Peyer's patch (tissue), 4 donors: ENCODE results near the gene ARHGAP35. TPM values are rescaled to one million over a fixed set of nuclear protein-coding genes. Genes with fewer than 3 reads are reported as not detected.
A peak's percentile ranks its signal among the peaks of the same experiment; 100 is the strongest.

Experiments used
- DNase-seq, 3 donors: peaks; one replicate each; pipeline ENCODE4 v3.0.0-alpha.2; 2017 to 2019
- H3K27ac ChIP-seq, 4 donors: fragments of 200-600 bp; sonication (generic); one replicate each; pipeline ENCODE4 v1.5.1; 2016 to 2019
- H3K27me3 ChIP-seq, 2 donors: fragments of 200-600 bp; sonication (generic); one replicate each; pipeline ENCODE4 v1.5.1; 2019
- H3K36me3 ChIP-seq, 3 donors: fragments of 200-600 bp; sonication (generic); one replicate each; pipeline ENCODE4 v1.5.1; 2016 to 2019
- H3K4me1 ChIP-seq, 4 donors: fragments of 200-600 bp; sonication (generic); one replicate each; pipeline ENCODE4 v1.5.1; 2016 to 2019
- H3K4me3 ChIP-seq, 4 donors: fragments of 200-600 bp; sonication (generic); 1 replicate in 3 of 4; 2 replicates in 1 of 4; pipeline ENCODE4 v1.5.1; 2016 to 2019; ENCODE audit warnings: mild to moderate bottlenecking in 1 of 4
- H3K9me3 ChIP-seq, 4 donors: fragments of 200-600 bp; sonication (generic); one replicate each; pipeline ENCODE4 v1.5.1; 2016 to 2019; ENCODE audit warnings: mild to moderate bottlenecking in 1 of 4
- POLR2A ChIP-seq, 2 donors: fragments of 450-650 bp; IDR thresholded peaks; one replicate each; pipeline ENCODE4 v1.5.1; 2017; ENCODE audit warnings: antibody characterized with exemption in 2 of 2, mild to moderate bottlenecking in 2 of 2, moderate library complexity in 2 of 2
- total RNA-seq, 4 donors: library from RNA; depleted of rRNA; stranded (reverse); fragments of >200 nt; gene quantifications; one replicate each; pipeline ENCODE4 v1.1.0, GENCODE V29; 2016
- TF ChIP-seq, protein P1 (sequence below), 6 experiments: fragments of 450-650 bp in 4 of 6; fragments of 200-600 bp in 2 of 6; sonication (generic) in 1 of 6; IDR thresholded peaks; one replicate each; pipeline ENCODE4 v1.5.1; 2017 to 2019; ENCODE audit warnings: antibody characterized with exemption in 6 of 6, mild to moderate bottlenecking in 3 of 6, moderate library complexity in 1 of 6

Gene ARHGAP35
- total RNA-seq, 4 donors from 2014 or later: 41.3 to 100 (median 85.4) TPM

DNA sequence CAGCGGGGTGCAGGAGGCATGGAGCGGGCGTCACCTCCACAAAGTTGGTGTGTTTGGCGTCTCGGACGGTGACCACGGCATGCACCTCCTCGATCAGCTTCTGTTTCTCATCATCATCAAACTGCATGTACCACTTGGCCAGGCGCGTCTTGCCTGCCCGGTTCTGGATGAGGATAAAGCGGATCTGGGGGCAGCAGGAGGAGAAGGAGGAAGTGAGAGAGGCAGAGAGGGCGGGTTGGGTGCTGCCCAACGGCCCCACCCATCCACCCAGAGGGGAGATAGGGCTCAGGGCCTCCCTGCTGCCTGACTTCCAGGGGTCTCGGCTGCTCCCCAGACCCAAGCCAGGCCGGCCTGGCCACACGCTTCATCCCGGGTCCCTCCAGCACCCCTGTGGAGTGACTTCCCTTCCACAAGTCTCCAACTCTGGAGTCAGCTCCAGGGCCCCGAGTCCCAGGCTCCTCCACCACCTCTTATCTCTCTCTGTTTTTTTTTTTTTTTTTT, 14.8 kb upstream of the ARHGAP35 start:
- peaks cover 4 to 15% (median 8%) of the 10 kb centered on the region in 4 donors for H3K4me1 ChIP-seq
- H3K27ac ChIP-seq: no peak overlapping the region
- peaks cover 0 to 38% (median 0%) of the 10 kb centered on the region in 3 donors for H3K36me3 ChIP-seq
- no peak overlapping the region for H3K4me3 ChIP-seq
- no peaks in the 10 kb centered on the region for H3K9me3 ChIP-seq
- no peaks in the 10 kb centered on the region for H3K27me3 ChIP-seq
- DNase-seq: peak in 2 of 3 donors; percentile 29 to 41
- TF ChIP-seq POLR2A (IDR thresholded peaks at IDR 0.05): no peak
- TF ChIP-seq, protein P1, sequence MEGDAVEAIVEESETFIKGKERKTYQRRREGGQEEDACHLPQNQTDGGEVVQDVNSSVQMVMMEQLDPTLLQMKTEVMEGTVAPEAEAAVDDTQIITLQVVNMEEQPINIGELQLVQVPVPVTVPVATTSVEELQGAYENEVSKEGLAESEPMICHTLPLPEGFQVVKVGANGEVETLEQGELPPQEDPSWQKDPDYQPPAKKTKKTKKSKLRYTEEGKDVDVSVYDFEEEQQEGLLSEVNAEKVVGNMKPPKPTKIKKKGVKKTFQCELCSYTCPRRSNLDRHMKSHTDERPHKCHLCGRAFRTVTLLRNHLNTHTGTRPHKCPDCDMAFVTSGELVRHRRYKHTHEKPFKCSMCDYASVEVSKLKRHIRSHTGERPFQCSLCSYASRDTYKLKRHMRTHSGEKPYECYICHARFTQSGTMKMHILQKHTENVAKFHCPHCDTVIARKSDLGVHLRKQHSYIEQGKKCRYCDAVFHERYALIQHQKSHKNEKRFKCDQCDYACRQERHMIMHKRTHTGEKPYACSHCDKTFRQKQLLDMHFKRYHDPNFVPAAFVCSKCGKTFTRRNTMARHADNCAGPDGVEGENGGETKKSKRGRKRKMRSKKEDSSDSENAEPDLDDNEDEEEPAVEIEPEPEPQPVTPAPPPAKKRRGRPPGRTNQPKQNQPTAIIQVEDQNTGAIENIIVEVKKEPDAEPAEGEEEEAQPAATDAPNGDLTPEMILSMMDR (IDR thresholded peaks at IDR 0.05): no peak

DNA sequence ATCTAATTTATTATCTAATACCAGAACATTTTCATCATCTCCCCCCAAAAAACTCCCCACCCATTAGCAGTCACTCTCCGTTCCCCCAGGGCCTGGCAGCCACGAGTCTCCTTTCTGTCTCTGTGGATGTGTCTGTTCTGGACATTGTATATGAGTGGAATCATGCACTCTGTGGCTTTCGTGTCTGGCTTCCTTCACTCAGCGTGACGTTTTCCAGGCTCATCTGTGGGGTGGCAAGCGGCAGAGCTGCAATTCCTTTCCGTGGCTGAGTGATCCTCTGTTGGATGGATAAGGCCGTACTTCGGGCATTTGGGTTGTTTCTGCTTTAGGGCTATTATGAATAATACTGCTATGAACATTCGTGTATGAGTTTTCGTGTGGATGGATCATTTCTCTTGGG, 13.3 kb upstream of the ARHGAP35 start:
- peaks cover 4 to 10% (median 7%) of the 10 kb centered on the region in 4 donors for H3K4me1 ChIP-seq
- H3K4me3 ChIP-seq: no peak overlapping the region
- no peaks in the 10 kb centered on the region for H3K9me3 ChIP-seq
- H3K36me3 ChIP-seq: peaks cover 0 to 32% (median 0%) of the 10 kb centered on the region in 3 donors
- TF ChIP-seq, protein P1 (IDR thresholded peaks at IDR 0.05): no peak
- TF ChIP-seq POLR2A (IDR thresholded peaks at IDR 0.05): no peak
- peak in 1 of 3 donors; percentile 18 for DNase-seq
- no peaks in the 10 kb centered on the region for H3K27me3 ChIP-seq
- H3K27ac ChIP-seq: no peak overlapping the region

DNA sequence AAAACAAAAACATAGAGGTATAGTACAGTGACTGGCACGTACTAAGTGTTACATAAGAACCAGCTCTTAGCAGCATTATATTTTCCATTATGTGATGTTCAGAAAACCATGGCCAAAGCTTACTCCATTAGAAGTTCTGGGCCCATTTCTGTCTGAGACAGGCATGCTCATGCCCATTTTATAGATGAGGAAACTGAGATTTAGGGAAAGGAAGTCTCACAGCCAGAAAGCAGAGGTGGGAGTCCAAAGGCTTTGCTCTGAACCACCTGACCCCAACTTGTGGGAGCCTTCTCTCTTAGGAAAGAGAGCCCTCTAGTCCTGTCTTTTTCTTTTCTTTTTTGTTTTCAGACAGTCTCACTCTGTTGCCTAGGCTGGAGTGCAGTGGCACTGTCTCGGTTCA, 12.4 kb upstream of the ARHGAP35 start:
- DNase-seq: no peak

DNA sequence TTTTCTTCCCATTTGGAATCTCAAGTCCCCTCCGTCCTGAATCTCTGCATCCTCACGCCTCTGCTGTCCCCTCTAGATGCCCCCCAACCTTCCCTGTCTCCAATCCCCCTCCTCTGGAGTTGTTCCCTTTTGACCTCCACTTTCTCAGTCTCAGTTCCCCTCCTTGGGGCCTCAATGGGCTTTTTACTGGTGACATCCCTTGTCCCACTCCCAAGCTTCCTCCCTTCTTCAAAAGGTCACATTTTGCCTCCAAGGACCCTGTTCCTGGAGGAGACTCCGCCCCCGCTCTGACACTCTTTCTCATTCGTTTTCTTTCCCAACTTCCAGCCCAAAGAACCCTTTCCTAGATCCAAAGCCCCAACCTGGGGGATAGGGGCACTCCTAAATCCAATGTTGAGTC, 11.2 kb upstream of the ARHGAP35 start:
- peak in 1 of 3 donors; percentile 45 for DNase-seq
- TF ChIP-seq, protein P1 (IDR thresholded peaks at IDR 0.05): no peak
- no peak for TF ChIP-seq POLR2A (IDR thresholded peaks at IDR 0.05)
- Histone ChIP-seq H3K27me3 (no peaks in the 10 kb centered on the region), H3K9me3 (no peaks in the 10 kb centered on the region), H3K36me3 (peaks cover 0 to 12% (median 0%) of the 10 kb centered on the region in 3 donors), H3K4me3 (peak overlapping the region; percentile 65 to 93 (median 86)), H3K27ac (peak overlapping the region; percentile 77 to 90 (median 86)), H3K4me1 (peaks cover 4 to 10% (median 7%) of the 10 kb centered on the region in 4 donors)

More for the DNA sequence above, 12.4 kb upstream of the ARHGAP35 start:
- H3K4me3 ChIP-seq: no peak overlapping the region
- H3K27ac ChIP-seq: peak overlapping the region in 1 of 4 donors; percentile 90
- peaks cover 4 to 10% (median 7%) of the 10 kb centered on the region in 4 donors for H3K4me1 ChIP-seq
- peaks cover 0 to 24% (median 0%) of the 10 kb centered on the region in 3 donors for H3K36me3 ChIP-seq
- TF ChIP-seq POLR2A (IDR thresholded peaks at IDR 0.05): no peak
- TF ChIP-seq, protein P1 (IDR thresholded peaks at IDR 0.05): no peak
- H3K9me3 ChIP-seq: no peaks in the 10 kb centered on the region
- no peaks in the 10 kb centered on the region for H3K27me3 ChIP-seq

DNA sequence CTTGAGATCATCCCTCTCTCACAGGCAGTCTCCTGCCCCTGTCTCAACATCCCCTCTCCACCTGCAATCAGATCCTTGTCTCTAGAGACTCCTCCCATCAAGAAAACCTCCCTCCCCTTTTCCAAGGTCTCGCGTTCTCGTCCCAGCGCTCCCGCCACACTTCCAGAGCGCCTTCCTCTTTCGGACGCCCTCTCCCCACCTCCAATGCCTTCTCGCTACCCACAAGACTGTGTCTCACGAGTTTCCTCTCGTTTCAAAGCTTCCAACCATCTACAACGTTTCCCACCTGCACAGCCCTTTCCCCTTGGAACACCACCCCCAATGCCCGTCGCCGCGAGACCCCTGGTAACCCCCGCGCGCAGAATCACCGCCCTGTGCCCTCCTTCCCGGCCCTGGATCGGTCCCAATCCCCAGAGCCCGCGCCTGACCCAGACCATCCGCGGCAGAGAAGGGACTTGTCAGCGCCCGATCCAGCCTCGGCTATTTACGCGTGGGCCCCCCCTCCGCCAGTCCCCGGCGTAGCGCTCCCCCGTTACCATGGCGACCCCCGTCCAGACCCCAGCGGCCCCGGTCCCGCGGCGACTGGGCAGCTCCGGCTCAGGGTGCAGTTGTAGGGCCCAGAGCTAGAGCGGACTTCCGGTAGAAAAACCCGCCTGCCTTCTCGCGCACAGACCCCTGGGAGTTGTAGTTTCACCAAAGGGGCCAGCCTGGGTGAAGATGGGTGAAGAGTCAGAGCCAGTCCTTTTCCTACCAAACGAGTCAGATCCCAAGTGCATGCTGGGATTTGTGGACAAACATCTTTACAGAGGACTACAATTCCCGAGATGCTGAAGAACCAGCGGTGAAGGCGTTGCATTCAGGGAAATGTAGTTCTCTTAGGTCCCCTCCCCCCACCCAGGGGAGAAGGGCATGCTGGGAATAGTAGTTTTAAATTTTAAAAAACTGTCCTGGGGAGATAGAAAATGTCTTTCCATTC, 10.3 kb upstream of the ARHGAP35 start, which contains the start of gene AP2S1:
Gene AP2S1 (minus strand): TSS at position 619 of the 976 bp plus-strand sequence. CDS start 80 bp downstream, at position 539.
- H3K9me3 ChIP-seq: no peaks in the 10 kb centered on the region
- TF ChIP-seq, protein P1 (IDR thresholded peaks at IDR 0.05): no peak
- peak; percentile 67 to 81 for TF ChIP-seq POLR2A (IDR thresholded peaks at IDR 0.05)
- peak within 1 kb of the TSS; percentile 65 to 93 (median 86) for H3K4me3 ChIP-seq
- no peaks in the 10 kb centered on the region for H3K27me3 ChIP-seq
- peak; percentile 91 to 98 (median 94) for DNase-seq
- peaks cover 4 to 10% (median 8%) of the 10 kb centered on the region in 4 donors for H3K4me1 ChIP-seq
- peaks cover 0 to 11% (median 0%) of the 10 kb centered on the region in 3 donors for H3K36me3 ChIP-seq
- peak within 1 kb of the TSS; percentile 77 to 90 (median 86) for H3K27ac ChIP-seq
